NCI-H2029 (cell line): Measurements from ENCODE around the gene GBP3.
"Not testable (repeated sequence)": the region's sequence is repeated elsewhere in the genome, so short reads cannot be mapped to it uniquely, and the experiment has no call there.

Source experiments
- DNase-seq: peaks from one replicate; lab custom pipeline; 2025; lab: John Stamatoyannopoulos, UW

Gene GBP3

GRCh38 chr1:88976235-88976634 is 46.4 kb downstream of the GBP3 start:
- DNase-seq, result no peak

GRCh38 chr1:88974616-88975172 is 48.0 kb downstream of the GBP3 start:
- not testable (repeated sequence) for DNase-seq

- no peak for DNase-seq
These were observed 49.0 kb downstream of the GBP3 start for GRCh38 chr1:88973520-88974137.

GRCh38 chr1:88961647-88962275 is 60.9 kb downstream of the GBP3 start:
- no peak for DNase-seq

GRCh38 chr1:88961081-88961480 is 61.6 kb downstream of the GBP3 start:
- no peak for DNase-seq
